K562 (cell line): ENCODE results near the gene ATXN10.

Experiments
- NFYB ChIP-seq: IDR thresholded peaks from 2 replicates; pipeline ENCODE4 v1.6.1; 2011; ENCODE audit warnings: mild to moderate bottlenecking, moderate library complexity; ENCODE audit not compliant: insufficient read length; ENCODE audit errors: extremely low read depth
- RFX7 ChIP-seq: fragments of 250-450 bp; sonication (Bioruptor Pico); IDR thresholded peaks from 2 replicates; pipeline ENCODE4 v1.5.1; 2021; ENCODE audit warnings: mild to moderate bottlenecking
- TF ChIP-seq, protein P1 (sequence below), 2 experiments: fragments of 450-650 bp in 1 of 2; sonication (generic) in 1 of 2; formaldehyde crosslinking in 1 of 2; IDR thresholded peaks; 2 replicates each; pipeline versions ENCODE4 v1.7.1 to v1.9.0; 2016 to 2022; ENCODE audit warnings: inconsistent platforms in 1 of 2, mild to moderate bottlenecking in 1 of 2, missing genetic modification reagents in 1 of 2
- TF ChIP-seq, protein P2 (sequence below), 2 experiments: fragments of 450-650 bp; formaldehyde crosslinking in 1 of 2; IDR thresholded peaks; 2 replicates each; pipeline versions ENCODE4 v1.4.0 to v1.6.1; 2014 to 2020; ENCODE audit warnings: mild to moderate bottlenecking in 2 of 2, borderline replicate concordance in 1 of 2, low read depth in 1 of 2

DNA sequence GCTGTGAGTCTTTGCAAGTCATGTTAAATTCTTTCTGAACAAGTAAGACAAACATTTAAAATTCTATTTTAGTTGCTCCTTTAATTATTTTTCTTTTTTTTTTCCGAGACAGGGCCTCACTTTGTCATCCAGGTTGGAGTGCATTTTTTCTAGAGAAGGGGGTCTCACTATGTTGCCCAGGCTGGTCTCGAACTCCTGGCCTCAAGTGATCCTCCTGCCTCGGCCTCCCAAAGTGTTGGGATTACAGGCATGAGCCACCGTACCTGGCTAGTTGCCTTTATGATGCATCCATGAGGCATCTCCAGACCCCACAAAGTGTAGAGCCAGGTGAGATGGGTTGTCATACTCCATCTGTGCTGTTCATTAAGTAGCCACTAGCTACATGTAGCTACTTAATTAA is 4.4 kb downstream of the ATXN10 start:
- TF ChIP-seq, protein P1, sequence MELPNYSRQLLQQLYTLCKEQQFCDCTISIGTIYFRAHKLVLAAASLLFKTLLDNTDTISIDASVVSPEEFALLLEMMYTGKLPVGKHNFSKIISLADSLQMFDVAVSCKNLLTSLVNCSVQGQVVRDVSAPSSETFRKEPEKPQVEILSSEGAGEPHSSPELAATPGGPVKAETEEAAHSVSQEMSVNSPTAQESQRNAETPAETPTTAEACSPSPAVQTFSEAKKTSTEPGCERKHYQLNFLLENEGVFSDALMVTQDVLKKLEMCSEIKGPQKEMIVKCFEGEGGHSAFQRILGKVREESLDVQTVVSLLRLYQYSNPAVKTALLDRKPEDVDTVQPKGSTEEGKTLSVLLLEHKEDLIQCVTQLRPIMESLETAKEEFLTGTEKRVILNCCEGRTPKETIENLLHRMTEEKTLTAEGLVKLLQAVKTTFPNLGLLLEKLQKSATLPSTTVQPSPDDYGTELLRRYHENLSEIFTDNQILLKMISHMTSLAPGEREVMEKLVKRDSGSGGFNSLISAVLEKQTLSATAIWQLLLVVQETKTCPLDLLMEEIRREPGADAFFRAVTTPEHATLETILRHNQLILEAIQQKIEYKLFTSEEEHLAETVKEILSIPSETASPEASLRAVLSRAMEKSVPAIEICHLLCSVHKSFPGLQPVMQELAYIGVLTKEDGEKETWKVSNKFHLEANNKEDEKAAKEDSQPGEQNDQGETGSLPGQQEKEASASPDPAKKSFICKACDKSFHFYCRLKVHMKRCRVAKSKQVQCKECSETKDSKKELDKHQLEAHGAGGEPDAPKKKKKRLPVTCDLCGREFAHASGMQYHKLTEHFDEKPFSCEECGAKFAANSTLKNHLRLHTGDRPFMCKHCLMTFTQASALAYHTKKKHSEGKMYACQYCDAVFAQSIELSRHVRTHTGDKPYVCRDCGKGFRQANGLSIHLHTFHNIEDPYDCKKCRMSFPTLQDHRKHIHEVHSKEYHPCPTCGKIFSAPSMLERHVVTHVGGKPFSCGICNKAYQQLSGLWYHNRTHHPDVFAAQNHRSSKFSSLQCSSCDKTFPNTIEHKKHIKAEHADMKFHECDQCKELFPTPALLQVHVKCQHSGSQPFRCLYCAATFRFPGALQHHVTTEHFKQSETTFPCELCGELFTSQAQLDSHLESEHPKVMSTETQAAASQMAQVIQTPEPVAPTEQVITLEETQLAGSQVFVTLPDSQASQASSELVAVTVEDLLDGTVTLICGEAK (IDR thresholded peaks at IDR 0.05), result no peak
- TF ChIP-seq, protein P1 (CRISPR knock-in tag; IDR thresholded peaks at IDR 0.05), result no peak
- TF ChIP-seq NFYB (no peak), RFX7 (no peak)
- TF ChIP-seq, protein P2, sequence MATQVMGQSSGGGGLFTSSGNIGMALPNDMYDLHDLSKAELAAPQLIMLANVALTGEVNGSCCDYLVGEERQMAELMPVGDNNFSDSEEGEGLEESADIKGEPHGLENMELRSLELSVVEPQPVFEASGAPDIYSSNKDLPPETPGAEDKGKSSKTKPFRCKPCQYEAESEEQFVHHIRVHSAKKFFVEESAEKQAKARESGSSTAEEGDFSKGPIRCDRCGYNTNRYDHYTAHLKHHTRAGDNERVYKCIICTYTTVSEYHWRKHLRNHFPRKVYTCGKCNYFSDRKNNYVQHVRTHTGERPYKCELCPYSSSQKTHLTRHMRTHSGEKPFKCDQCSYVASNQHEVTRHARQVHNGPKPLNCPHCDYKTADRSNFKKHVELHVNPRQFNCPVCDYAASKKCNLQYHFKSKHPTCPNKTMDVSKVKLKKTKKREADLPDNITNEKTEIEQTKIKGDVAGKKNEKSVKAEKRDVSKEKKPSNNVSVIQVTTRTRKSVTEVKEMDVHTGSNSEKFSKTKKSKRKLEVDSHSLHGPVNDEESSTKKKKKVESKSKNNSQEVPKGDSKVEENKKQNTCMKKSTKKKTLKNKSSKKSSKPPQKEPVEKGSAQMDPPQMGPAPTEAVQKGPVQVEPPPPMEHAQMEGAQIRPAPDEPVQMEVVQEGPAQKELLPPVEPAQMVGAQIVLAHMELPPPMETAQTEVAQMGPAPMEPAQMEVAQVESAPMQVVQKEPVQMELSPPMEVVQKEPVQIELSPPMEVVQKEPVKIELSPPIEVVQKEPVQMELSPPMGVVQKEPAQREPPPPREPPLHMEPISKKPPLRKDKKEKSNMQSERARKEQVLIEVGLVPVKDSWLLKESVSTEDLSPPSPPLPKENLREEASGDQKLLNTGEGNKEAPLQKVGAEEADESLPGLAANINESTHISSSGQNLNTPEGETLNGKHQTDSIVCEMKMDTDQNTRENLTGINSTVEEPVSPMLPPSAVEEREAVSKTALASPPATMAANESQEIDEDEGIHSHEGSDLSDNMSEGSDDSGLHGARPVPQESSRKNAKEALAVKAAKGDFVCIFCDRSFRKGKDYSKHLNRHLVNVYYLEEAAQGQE (IDR thresholded peaks at IDR 0.05; ENCODE audit: borderline replicate concordance), result no peak
- TF ChIP-seq, protein P2 (CRISPR knock-in tag; IDR thresholded peaks at IDR 0.05; ENCODE audit: low read depth), result no peak
